ENCODE data around the gene KNDC1.

Gene KNDC1

GRCh38 chr10:133235265-133235855 is 75.3 kb downstream of the KNDC1 start:
- Histone ChIP-seq H3K4me3 (replicated peaks; ENCODE audit: low read depth, low read length) (no peak overlapping the region), H3K27me3 (replicated peaks; ENCODE audit: control insufficient read depth, insufficient read depth, low read length) (no peaks in the 10 kb centered on the region; the same call in 1 of the 2 replicates), H3K36me3 (ENCODE audit: control insufficient read depth, insufficient read depth, low read length) (no peaks in the 10 kb centered on the region)
- TF ChIP-seq CTCF (IDR thresholded peaks at IDR 0.05; ENCODE audit: insufficient read depth, low read length, poor library complexity, severe bottlenecking), result no peak
- no peak for DNase-seq (ENCODE audit: extremely low read depth, insufficient read length)

GRCh38 chr10:133235932-133236331 is 75.9 kb downstream of the KNDC1 start:
- Histone ChIP-seq H3K36me3 (ENCODE audit: control insufficient read depth, insufficient read depth, low read length) (no peaks in the 10 kb centered on the region), H3K27me3 (replicated peaks; ENCODE audit: control insufficient read depth, insufficient read depth, low read length) (no peaks in the 10 kb centered on the region; the same call in 1 of the 2 replicates), H3K4me3 (replicated peaks; ENCODE audit: low read depth, low read length) (no peak overlapping the region)
- TF ChIP-seq CTCF (IDR thresholded peaks at IDR 0.05; ENCODE audit: insufficient read depth, low read length, poor library complexity, severe bottlenecking), result no peak
- DNase-seq (ENCODE audit: extremely low read depth, insufficient read length), result no peak

GRCh38 chr10:133236401-133237240 is 76.6 kb downstream of the KNDC1 start:
- no peak overlapping the region for H3K4me3 ChIP-seq (replicated peaks; ENCODE audit: low read depth, low read length)
- DNase-seq (ENCODE audit: extremely low read depth, insufficient read length), result no peak
- H3K36me3 ChIP-seq (ENCODE audit: control insufficient read depth, insufficient read depth, low read length), result no peaks in the 10 kb centered on the region
- TF ChIP-seq CTCF (IDR thresholded peaks at IDR 0.05; ENCODE audit: insufficient read depth, low read length, poor library complexity, severe bottlenecking), result no peak
- H3K27me3 ChIP-seq (replicated peaks; ENCODE audit: control insufficient read depth, insufficient read depth, low read length), result no peaks in the 10 kb centered on the region; the same call in 1 of the 2 replicates

- Histone ChIP-seq H3K27me3 (replicated peaks; ENCODE audit: control insufficient read depth, insufficient read depth, low read length) (no peaks in the 10 kb centered on the region; the same call in 1 of the 2 replicates), H3K36me3 (ENCODE audit: control insufficient read depth, insufficient read depth, low read length) (no peaks in the 10 kb centered on the region), H3K4me3 (replicated peaks; ENCODE audit: low read depth, low read length) (no peak overlapping the region)
- TF ChIP-seq CTCF (IDR thresholded peaks at IDR 0.05; ENCODE audit: insufficient read depth, low read length, poor library complexity, severe bottlenecking), result no peak
- no peak for DNase-seq (ENCODE audit: extremely low read depth, insufficient read length)
These were observed 77.2 kb downstream of the KNDC1 start for GRCh38 chr10:133237241-133237587.

- Histone ChIP-seq H3K36me3 (ENCODE audit: control insufficient read depth, insufficient read depth, low read length) (no peaks in the 10 kb centered on the region), H3K27me3 (replicated peaks; ENCODE audit: control insufficient read depth, insufficient read depth, low read length) (no peaks in the 10 kb centered on the region; the same call in 1 of the 2 replicates), H3K4me3 (replicated peaks; ENCODE audit: low read depth, low read length) (no peak within 1 kb of the TSS)
- TF ChIP-seq CTCF (IDR thresholded peaks at IDR 0.05; ENCODE audit: insufficient read depth, low read length, poor library complexity, severe bottlenecking), result no peak
- DNase-seq (ENCODE audit: extremely low read depth, insufficient read length), result no peak
These were observed 77.8 kb downstream of the KNDC1 start, which contains the start of gene VENTX for GRCh38 chr10:133237588-133238465. Gene VENTX (plus strand): TSS chr10:133237855. CDS start chr10:133237915, 60 bp downstream.
